ENCODE measurements around the gene ABCD3.

Gene ABCD3

GRCh38 chr1:94528299-94528698 lies 110.1 kb downstream of the ABCD3 start:
- Histone ChIP-seq H3K27me3 (ENCODE audit: insufficient read depth, low read depth) (no peaks in the 10 kb centered on the region), H3K4me2 (no peak overlapping the region), H3K36me3 (ENCODE audit: insufficient read depth) (no peaks in the 10 kb centered on the region), H3K4me1 (ENCODE audit: low read depth, poor library complexity, severe bottlenecking) (no peaks in the 10 kb centered on the region), H3K9ac (no peak overlapping the region), H3K79me2 (ENCODE audit: insufficient read depth, low read depth) (no peaks in the 10 kb centered on the region), H2AFZ (ENCODE audit: low read depth) (no peak overlapping the region), H4K20me1 (ENCODE audit: insufficient read depth) (no peaks in the 10 kb centered on the region), H3K4me3 (IDR thresholded peaks at IDR 0.05; ENCODE audit: insufficient read depth, low read depth, low read length) (no peak overlapping the region), H3K27ac (no peak overlapping the region)
- no peak for TF ChIP-seq CTCF (conservative IDR thresholded peaks at IDR 0.05; ENCODE audit: low read depth, low read length)

GRCh38 chr1:94528826-94529225 lies 110.6 kb downstream of the ABCD3 start:
- Histone ChIP-seq H3K79me2 (ENCODE audit: insufficient read depth, low read depth) (no peaks in the 10 kb centered on the region), H3K27ac (no peak overlapping the region)
- no peak for TF ChIP-seq CTCF (conservative IDR thresholded peaks at IDR 0.05; ENCODE audit: low read depth, low read length)

GRCh38 chr1:94529416-94529815 lies 111.2 kb downstream of the ABCD3 start:
- no peak for TF ChIP-seq CTCF (conservative IDR thresholded peaks at IDR 0.05; ENCODE audit: low read depth, low read length)
- no peaks in the 10 kb centered on the region for H3K4me1 ChIP-seq (ENCODE audit: low read depth, poor library complexity, severe bottlenecking)
- no peak overlapping the region for H3K9ac ChIP-seq
- no peaks in the 10 kb centered on the region for H3K36me3 ChIP-seq (ENCODE audit: insufficient read depth)
- no peak overlapping the region for H3K4me3 ChIP-seq (IDR thresholded peaks at IDR 0.05; ENCODE audit: insufficient read depth, low read depth, low read length)
- H3K27ac ChIP-seq = no peak overlapping the region
- no peak overlapping the region for H2AFZ ChIP-seq (ENCODE audit: low read depth)
- no peak overlapping the region for H3K4me2 ChIP-seq
- no peaks in the 10 kb centered on the region for H3K79me2 ChIP-seq (ENCODE audit: insufficient read depth, low read depth)
- no peaks in the 10 kb centered on the region for H3K27me3 ChIP-seq (ENCODE audit: insufficient read depth, low read depth)
- H4K20me1 ChIP-seq (ENCODE audit: insufficient read depth) = no peaks in the 10 kb centered on the region

More at GRCh38 chr1:94528826-94529225, 110.6 kb downstream of the ABCD3 start:
- H3K4me1 ChIP-seq (ENCODE audit: low read depth, poor library complexity, severe bottlenecking) = no peaks in the 10 kb centered on the region
- H2AFZ ChIP-seq (ENCODE audit: low read depth) = no peak overlapping the region
- H4K20me1 ChIP-seq (ENCODE audit: insufficient read depth) = no peaks in the 10 kb centered on the region
- H3K4me3 ChIP-seq (IDR thresholded peaks at IDR 0.05; ENCODE audit: insufficient read depth, low read depth, low read length) = no peak overlapping the region
- no peak overlapping the region for H3K9ac ChIP-seq
- H3K36me3 ChIP-seq (ENCODE audit: insufficient read depth) = no peaks in the 10 kb centered on the region
- H3K27me3 ChIP-seq (ENCODE audit: insufficient read depth, low read depth) = no peaks in the 10 kb centered on the region
- H3K4me2 ChIP-seq = no peak overlapping the region

- H3K4me3 ChIP-seq (IDR thresholded peaks at IDR 0.05; ENCODE audit: insufficient read depth, low read depth, low read length) = no peak overlapping the region
- TF ChIP-seq CTCF (conservative IDR thresholded peaks at IDR 0.05; ENCODE audit: low read depth, low read length) = no peak
- no peaks in the 10 kb centered on the region for H4K20me1 ChIP-seq (ENCODE audit: insufficient read depth)
- no peaks in the 10 kb centered on the region for H3K4me1 ChIP-seq (ENCODE audit: low read depth, poor library complexity, severe bottlenecking)
- H3K4me2 ChIP-seq = no peak overlapping the region
- H3K27me3 ChIP-seq (ENCODE audit: insufficient read depth, low read depth) = no peaks in the 10 kb centered on the region
- H2AFZ ChIP-seq (ENCODE audit: low read depth) = no peak overlapping the region
- no peaks in the 10 kb centered on the region for H3K36me3 ChIP-seq (ENCODE audit: insufficient read depth)
- no peaks in the 10 kb centered on the region for H3K79me2 ChIP-seq (ENCODE audit: insufficient read depth, low read depth)
- no peak overlapping the region for H3K27ac ChIP-seq
- no peak overlapping the region for H3K9ac ChIP-seq
Measured at GRCh38 chr1:94530373-94530878, 112.2 kb downstream of the ABCD3 start.

Data from KMS-11 (cell line).